ENCODE results near the gene TRAPPC1. TPM values are rescaled to one million over a fixed set of nuclear protein-coding genes. Genes with fewer than 3 reads are reported as not detected.

The TRAPPC1 gene
- total RNA-seq, 1 donor from 2014 or later = 135 TPM

GRCh38 chr17:7971651-7972050, 39.9 kb upstream of the TRAPPC1 start:
- Histone ChIP-seq H3K9me3 (peaks cover 12% of the 10 kb centered on the region), H3K4me1 (no peaks in the 10 kb centered on the region), H3K36me3 (no peaks in the 10 kb centered on the region), H3K27me3 (no peaks in the 10 kb centered on the region), H3K27ac (no peak overlapping the region), H3K4me3 (no peak overlapping the region)
- DNase-seq = no peak
- no peak for ATAC-seq
- intact Hi-C loops (cut with DNase I) = no loop called here
- TF ChIP-seq CTCF (IDR thresholded peaks at IDR 0.05) = no peak

- H3K36me3 ChIP-seq = no peaks in the 10 kb centered on the region
- H3K4me3 ChIP-seq = no peak overlapping the region
- no peak for TF ChIP-seq CTCF (IDR thresholded peaks at IDR 0.05)
- peaks cover 4% of the 10 kb centered on the region for H3K9me3 ChIP-seq
- H3K27me3 ChIP-seq = no peaks in the 10 kb centered on the region
- no peaks in the 10 kb centered on the region for H3K4me1 ChIP-seq
- ATAC-seq = peak; percentile 64
- no peak overlapping the region for H3K27ac ChIP-seq
- intact Hi-C loops (cut with DNase I) = no loop called here
- no peak for DNase-seq
These were observed 37.7 kb upstream of the TRAPPC1 start for GRCh38 chr17:7969433-7969832.

- DNase-seq = no peak
- Histone ChIP-seq H3K9me3 (no peaks in the 10 kb centered on the region), H3K27me3 (no peaks in the 10 kb centered on the region), H3K36me3 (no peaks in the 10 kb centered on the region), H3K27ac (no peak overlapping the region), H3K4me3 (no peak overlapping the region), H3K4me1 (no peaks in the 10 kb centered on the region)
- no peak for ATAC-seq
- no peak for TF ChIP-seq CTCF (IDR thresholded peaks at IDR 0.05)
- intact Hi-C loops (cut with DNase I) = no loop called here
These were observed 36.0 kb upstream of the TRAPPC1 start for GRCh38 chr17:7967751-7968150.

GRCh38 chr17:7961421-7961820, 29.7 kb upstream of the TRAPPC1 start:
- no peak overlapping the region for H3K27ac ChIP-seq
- H3K27me3 ChIP-seq = no peaks in the 10 kb centered on the region
- no peaks in the 10 kb centered on the region for H3K9me3 ChIP-seq
- DNase-seq (no peak), ATAC-seq (no peak)
- TF ChIP-seq CTCF (IDR thresholded peaks at IDR 0.05) = no peak
- intact Hi-C loops (cut with DNase I) = no loop called here
- peaks cover 2% of the 10 kb centered on the region for H3K4me1 ChIP-seq
- no peak overlapping the region for H3K4me3 ChIP-seq
- no peaks in the 10 kb centered on the region for H3K36me3 ChIP-seq

- no peaks in the 10 kb centered on the region for H3K36me3 ChIP-seq
- peaks cover 6% of the 10 kb centered on the region for H3K4me1 ChIP-seq
- intact Hi-C loops (cut with DNase I) = no loop called here
- DNase-seq = no peak
- peak overlapping the region; percentile 67 for H3K27ac ChIP-seq
- peak; percentile 83 for ATAC-seq
- no peaks in the 10 kb centered on the region for H3K9me3 ChIP-seq
- no peak for TF ChIP-seq CTCF (IDR thresholded peaks at IDR 0.05)
- H3K4me3 ChIP-seq = no peak overlapping the region
- H3K27me3 ChIP-seq = no peaks in the 10 kb centered on the region
These were observed 27.9 kb upstream of the TRAPPC1 start for GRCh38 chr17:7959503-7960253.
